NCI-H510A (cell line): Measurements from ENCODE around the gene NUTM2E.
"Not testable (repeated sequence)": the region's sequence is repeated elsewhere in the genome, so short reads cannot be mapped to it uniquely, and the experiment has no call there.

Experiments
- DNase-seq: peaks from one replicate; lab custom pipeline; 2025; lab: John Stamatoyannopoulos, UW

The NUTM2E gene

GRCh38 chr10:79866903-79867551, 40.5 kb downstream of the NUTM2E start:
- not testable (repeated sequence) for DNase-seq

- DNase-seq, result not testable (repeated sequence)
Observed at GRCh38 chr10:79868023-79868422, 41.5 kb downstream of the NUTM2E start.

GRCh38 chr10:79869439-79870097, 43.0 kb downstream of the NUTM2E start:
- not testable (repeated sequence) for DNase-seq

- DNase-seq, result not testable (repeated sequence)
Observed at GRCh38 chr10:79871729-79872128, 45.2 kb downstream of the NUTM2E start.
